Endodermal cell (in vitro differentiated cells): ENCODE data around the gene METTL16. TPM values are rescaled to one million over a fixed set of nuclear protein-coding genes. Genes with fewer than 3 reads are reported as not detected.

Source experiments
- DNase-seq: peaks from one replicate; pipeline ENCODE4 v3.0.0-alpha.2; 2017
- H3K27ac ChIP-seq: 2 replicates; pipeline ENCODE4 v1.5.1; 2013; ENCODE audit warnings: mild to moderate bottlenecking, low read depth, low read length, moderate library complexity
- H3K27me3 ChIP-seq: 2 replicates; pipeline ENCODE4 v1.6.1; 2013; ENCODE audit warnings: mild to moderate bottlenecking, low read length, moderate library complexity; ENCODE audit not compliant: insufficient read depth, control insufficient read depth, poor library complexity, severe bottlenecking
- H3K36me3 ChIP-seq: 2 replicates; pipeline ENCODE4 v1.7.0; 2013; ENCODE audit warnings: mild to moderate bottlenecking, low read length, moderate library complexity; ENCODE audit not compliant: control insufficient read depth, insufficient read depth
- H3K4me1 ChIP-seq: one replicate; pipeline ENCODE4 v1.7.0; 2013; ENCODE audit warnings: low read length; ENCODE audit not compliant: control insufficient read depth, insufficient read depth
- H3K4me3 ChIP-seq: 2 replicates; pipeline ENCODE4 v1.5.1; 2013; ENCODE audit warnings: mild to moderate bottlenecking, low read length, moderate library complexity
- H3K9ac ChIP-seq: 2 replicates; pipeline ENCODE4 v1.6.1; 2013; ENCODE audit warnings: mild to moderate bottlenecking, low read length, moderate library complexity; ENCODE audit not compliant: poor library complexity, severe bottlenecking; ENCODE audit errors: extremely low read depth
- H3K9me3 ChIP-seq: 2 replicates; pipeline ENCODE4 v1.6.1; 2013; ENCODE audit warnings: mild to moderate bottlenecking, low read length, moderate library complexity; ENCODE audit not compliant: control insufficient read depth
- H3K27ac Mint-ChIP-seq: 2 replicates; pipeline ENCODE4 v1.8.0; 2020; ENCODE audit warnings: mixed read lengths
- H3K27me3 Mint-ChIP-seq: 2 replicates; pipeline ENCODE4 v1.8.0; 2021; ENCODE audit warnings: mild to moderate bottlenecking, mixed read lengths; ENCODE audit not compliant: insufficient read depth
- H3K36me3 Mint-ChIP-seq: 2 replicates; pipeline ENCODE4 v1.8.0; 2020; ENCODE audit warnings: low read depth, mixed read lengths
- H3K4me1 Mint-ChIP-seq: 2 replicates; pipeline ENCODE4 v1.8.0; 2020; ENCODE audit warnings: mixed read lengths
- H3K4me3 Mint-ChIP-seq: 2 replicates; pipeline ENCODE4 v1.8.0; 2020; ENCODE audit warnings: mild to moderate bottlenecking, moderate library complexity, mixed read lengths
- H3K9me3 Mint-ChIP-seq: 2 replicates; pipeline ENCODE4 v1.8.0; 2020; ENCODE audit warnings: mild to moderate bottlenecking, mixed read lengths
- CTCF ChIP-seq: fragments of 200-600 bp; sonication (generic); conservative IDR thresholded peaks from 2 replicates; pipeline ENCODE4 v1.5.0; 2021; ENCODE audit warnings: antibody characterized with exemption, mild to moderate bottlenecking
- WGBS, 2 experiments: methylation state at CpG; one replicate each; pipeline versions ENCODE4 v1.1.5 to v1.1.7; 2013; ENCODE audit warnings: missing lambda C conversion rate in 2 of 2, mixed read lengths in 1 of 2; ENCODE audit not compliant: insufficient coverage in 1 of 2, insufficient read length in 1 of 2; 5-methylcytosine and 5-hydroxymethylcytosine counted together
- total RNA-seq, 2 donors: library from RNA; stranded (reverse); fragmentation: NEBNext Ultra II Directional in 1 of 2; extraction: Animal tissue kit (Norgen Biotek cat#: 25700) in 1 of 2; gene quantifications; 2 replicates in 1 of 2; 3 replicates in 1 of 2; pipeline ENCODE4 v1.2.1, GENCODE V29; 2021

Gene METTL16
- total RNA-seq, 2 donors from 2014 or later: 51.5 to 59.6 TPM

- H3K27me3 Mint-ChIP-seq: no peaks in the 10 kb centered on the region
- Histone ChIP-seq H3K36me3 (peaks cover 57% of the 10 kb centered on the region), H3K9ac (no peak overlapping the region), H3K27ac (peak overlapping the region; percentile 88), H3K9me3 (no peaks in the 10 kb centered on the region), H3K4me1 (peaks cover 6% of the 10 kb centered on the region), H3K27me3 (no peaks in the 10 kb centered on the region), H3K4me3 (no peak overlapping the region)
- WGBS, 2 experiments: 79 to 84% methylated on average over 11 of the region's 11 CpGs
- peak overlapping the region; percentile 41 for H3K27ac Mint-ChIP-seq
- no peak for DNase-seq
- no peak overlapping the region for H3K4me3 Mint-ChIP-seq
- H3K36me3 Mint-ChIP-seq: peaks cover 59% of the 10 kb centered on the region
- H3K4me1 Mint-ChIP-seq: peaks cover 23% of the 10 kb centered on the region
- no peak for TF ChIP-seq CTCF
- H3K9me3 Mint-ChIP-seq: no peaks in the 10 kb centered on the region
Measured at GRCh38 chr17:2433696-2434095, 78.0 kb downstream of the METTL16 start.

GRCh38 chr17:2427910-2428309 is 83.8 kb downstream of the METTL16 start:
- no peak overlapping the region for H3K4me3 Mint-ChIP-seq
- TF ChIP-seq CTCF: no peak
- no peak for DNase-seq
- peaks cover 57% of the 10 kb centered on the region for H3K36me3 Mint-ChIP-seq
- WGBS, 2 experiments: no CpG with 5 or more reads among the region's 1 CpG
- no peak overlapping the region for H3K27ac Mint-ChIP-seq
- H3K9me3 ChIP-seq: no peaks in the 10 kb centered on the region
- no peak overlapping the region for H3K27ac ChIP-seq
- no peak overlapping the region for H3K4me3 ChIP-seq
- no peaks in the 10 kb centered on the region for H3K4me1 ChIP-seq
- no peaks in the 10 kb centered on the region for H3K27me3 ChIP-seq
- H3K9me3 Mint-ChIP-seq: no peaks in the 10 kb centered on the region
- H3K27me3 Mint-ChIP-seq: no peaks in the 10 kb centered on the region
- H3K4me1 Mint-ChIP-seq: no peaks in the 10 kb centered on the region
- peaks cover 48% of the 10 kb centered on the region for H3K36me3 ChIP-seq
- no peak overlapping the region for H3K9ac ChIP-seq

- Histone ChIP-seq H3K27me3 (no peaks in the 10 kb centered on the region), H3K9ac (no peak overlapping the region), H3K27ac (no peak overlapping the region), H3K36me3 (peaks cover 42% of the 10 kb centered on the region), H3K4me1 (no peaks in the 10 kb centered on the region), H3K9me3 (no peaks in the 10 kb centered on the region), H3K4me3 (no peak overlapping the region)
- H3K27ac Mint-ChIP-seq: no peak overlapping the region
- no peak for TF ChIP-seq CTCF
- H3K9me3 Mint-ChIP-seq: no peaks in the 10 kb centered on the region
- WGBS, 2 experiments: 91 to 100% methylated on average over 1 to 2 of the region's 2 CpGs
- peaks cover 51% of the 10 kb centered on the region for H3K36me3 Mint-ChIP-seq
- no peaks in the 10 kb centered on the region for H3K27me3 Mint-ChIP-seq
- no peaks in the 10 kb centered on the region for H3K4me1 Mint-ChIP-seq
- H3K4me3 Mint-ChIP-seq: no peak overlapping the region
- DNase-seq: no peak
Measured at GRCh38 chr17:2427215-2427614, 84.5 kb downstream of the METTL16 start.
